HEK293 (cell line): Measurements from ENCODE around the gene BTD.

Experiments
- CTCF ChIA-PET: fragments of 350-600 bp; formaldehyde crosslinking; extraction: SDS; loops from one replicate; lab custom pipeline; 2021; ENCODE audit warnings: antibody characterized with exemption; lab: Yijun Ruan, JAX
- POLR2A ChIA-PET: fragments of 300-600 bp; formaldehyde crosslinking; extraction: SDS; loops from one replicate; lab custom pipeline; 2020; ENCODE audit warnings: antibody characterized with exemption, inconsistent platforms; lab: Yijun Ruan, JAX
- H3K27ac ChIP-seq: fragments of 200-500 bp; sonication (Bioruptor generic); 2 replicates; pipeline ENCODE4 v1.5.1; 2014; ENCODE audit warnings: low read depth, low read length, control low read depth, inconsistent platforms; ENCODE audit errors: extremely low read depth
- H3K36me3 ChIP-seq, 2 experiments: fragments of 200-500 bp in 1 of 2; sonication (Bioruptor generic) in 1 of 2; 1 replicate in 1 of 2; 2 replicates in 1 of 2; pipeline ENCODE4 v1.5.1; 2014 to 2017; ENCODE audit warnings: inconsistent platforms in 2 of 2, low read length in 2 of 2; ENCODE audit not compliant: control insufficient read depth in 2 of 2, insufficient read depth in 1 of 2
- H3K4me1 ChIP-seq: fragments of 200-500 bp; sonication (Bioruptor generic); 2 replicates; pipeline ENCODE4 v1.5.1; 2014; ENCODE audit warnings: mild to moderate bottlenecking, low read length, inconsistent platforms; ENCODE audit not compliant: control insufficient read depth, insufficient read depth
- H3K4me3 ChIP-seq: 2 replicates; pipeline ENCODE4 v1.5.1; 2011; ENCODE audit warnings: low read depth, mild to moderate bottlenecking, control low read depth, low read length, moderate library complexity
- H3K9me3 ChIP-seq: fragments of 200-500 bp; sonication (Bioruptor generic); 2 replicates; pipeline ENCODE4 v1.5.1; 2014; ENCODE audit warnings: low read depth, low read length, inconsistent platforms; ENCODE audit not compliant: control insufficient read depth, insufficient read depth
- AEBP2 ChIP-seq: fragments of 450-650 bp; formaldehyde crosslinking; IDR thresholded peaks from 2 replicates; pipeline ENCODE4 v1.5.1; 2016; ENCODE audit warnings: missing biosample characterization, missing genetic modification characterization, borderline replicate concordance
- PRDM4 ChIP-seq: fragments of 450-650 bp; formaldehyde crosslinking; IDR thresholded peaks from 2 replicates; pipeline ENCODE4 v1.5.1; 2017; ENCODE audit warnings: missing biosample characterization, missing genetic modification characterization
- REST ChIP-seq: fragments of 450-650 bp; formaldehyde crosslinking; IDR thresholded peaks from 2 replicates; pipeline ENCODE4 v1.5.1; 2016; ENCODE audit warnings: missing biosample characterization, missing genetic modification characterization
- SETDB1 ChIP-seq: IDR thresholded peaks from one replicate; pipeline ENCODE4 v1.6.1; 2017; ENCODE audit warnings: mild to moderate bottlenecking, low read length, moderate library complexity, mixed read lengths; ENCODE audit not compliant: insufficient read length
- WT1 ChIP-seq: fragments of 450-650 bp; formaldehyde crosslinking; IDR thresholded peaks from 2 replicates; pipeline ENCODE4 v1.5.1; 2016; ENCODE audit warnings: missing biosample characterization, missing genetic modification characterization
- ZBTB6 ChIP-seq: fragments of 450-650 bp; formaldehyde crosslinking; IDR thresholded peaks from 2 replicates; pipeline ENCODE4 v1.5.1; 2017; ENCODE audit warnings: missing biosample characterization, missing genetic modification characterization
- ZFHX2 ChIP-seq: fragments of 450-650 bp; formaldehyde crosslinking; conservative IDR thresholded peaks from 2 replicates; pipeline ENCODE4 v1.5.1; 2016; ENCODE audit warnings: missing biosample characterization, missing genetic modification characterization
- ZNF19 ChIP-seq: fragments of 450-650 bp; formaldehyde crosslinking; IDR thresholded peaks from 2 replicates; pipeline ENCODE4; 2016; ENCODE audit warnings: missing biosample characterization, missing genetic modification characterization, low read depth
- ZNF221 ChIP-seq: fragments of 450-650 bp; formaldehyde crosslinking; IDR thresholded peaks from 2 replicates; pipeline ENCODE4 v1.5.1; 2017; ENCODE audit warnings: missing biosample characterization, missing genetic modification characterization, borderline replicate concordance
- ZNF266 ChIP-seq: fragments of 450-650 bp; formaldehyde crosslinking; IDR thresholded peaks from 2 replicates; pipeline ENCODE4 v1.5.1; 2016; ENCODE audit warnings: missing biosample characterization, missing genetic modification characterization, low read depth
- ZNF341 ChIP-seq: fragments of 450-650 bp; formaldehyde crosslinking; IDR thresholded peaks from 2 replicates; pipeline ENCODE4; 2016; ENCODE audit warnings: low read depth, missing biosample characterization, missing genetic modification characterization
- ZNF350 ChIP-seq: fragments of 450-650 bp; formaldehyde crosslinking; IDR thresholded peaks from 2 replicates; pipeline ENCODE4 v1.5.0; 2017; ENCODE audit warnings: missing biosample characterization, mild to moderate bottlenecking, missing genetic modification characterization
- ZNF37A ChIP-seq: fragments of 450-650 bp; IDR thresholded peaks from 2 replicates; pipeline ENCODE4 v1.5.1; 2018; ENCODE audit warnings: missing biosample characterization, missing genetic modification characterization
- ZNF560 ChIP-seq: fragments of 450-650 bp; formaldehyde crosslinking; IDR thresholded peaks from 2 replicates; pipeline ENCODE4 v1.5.1; 2017; ENCODE audit warnings: missing biosample characterization, missing genetic modification characterization, borderline replicate concordance
- ZNF843 ChIP-seq: fragments of 450-650 bp; formaldehyde crosslinking; IDR thresholded peaks from 2 replicates; pipeline ENCODE4 v1.5.1; 2016; ENCODE audit warnings: missing biosample characterization, missing genetic modification characterization
- ZSCAN18 ChIP-seq: fragments of 450-650 bp; formaldehyde crosslinking; IDR thresholded peaks from 2 replicates; pipeline ENCODE4 v1.5.1; 2016; ENCODE audit warnings: missing biosample characterization, missing genetic modification characterization
- ZSCAN23 ChIP-seq: fragments of 450-650 bp; formaldehyde crosslinking; IDR thresholded peaks from 2 replicates; pipeline ENCODE4 v1.5.1; 2016; ENCODE audit warnings: missing biosample characterization, missing genetic modification characterization
- ZSCAN30 ChIP-seq: fragments of 450-650 bp; IDR thresholded peaks from 2 replicates; pipeline ENCODE4 v1.5.1; 2018; ENCODE audit warnings: missing biosample characterization, mild to moderate bottlenecking, missing genetic modification characterization, moderate library complexity
- ZSCAN5A ChIP-seq: fragments of 450-650 bp; formaldehyde crosslinking; IDR thresholded peaks from 2 replicates; pipeline ENCODE4 v1.5.1; 2016; ENCODE audit warnings: missing biosample characterization, missing genetic modification characterization

The BTD gene

GRCh38 chr3:15656342-15656741 lies 54.8 kb downstream of the BTD start (continued):
- TF ChIP-seq PRDM4 (tag by site-specific recombination), result no peak
- TF ChIP-seq, all 188 proteins: peak for 1

GRCh38 chr3:15657016-15657415 lies 55.5 kb downstream of the BTD start:
- no peaks in the 10 kb centered on the region for H3K36me3 ChIP-seq
- H3K4me3 ChIP-seq, result no peak overlapping the region
- POLR2A ChIA-PET, result no interaction called here
- CTCF ChIA-PET, result no interaction called here
- no peak overlapping the region for H3K27ac ChIP-seq
- H3K9me3 ChIP-seq, result no peaks in the 10 kb centered on the region
- H3K4me1 ChIP-seq, result no peaks in the 10 kb centered on the region
- TF ChIP-seq ZNF341 (no peak), ZNF350 (tag by site-specific recombination) (no peak), ZSCAN5A (tag by site-specific recombination) (no peak), ZNF221 (tag by site-specific recombination) (no peak), ZNF19 (tag by site-specific recombination) (no peak), AEBP2 (tag by site-specific recombination) (no peak), ZNF560 (no peak), ZSCAN30 (tag by site-specific recombination) (no peak), ZFHX2 (tag by site-specific recombination) (no peak), WT1 (tag by site-specific recombination) (no peak), REST (no peak), ZNF266 (tag by site-specific recombination) (no peak), ZNF37A (no peak), ZNF843 (tag by site-specific recombination) (no peak), ZBTB6 (tag by site-specific recombination) (no peak), SETDB1 (no peak), ZSCAN23 (tag by site-specific recombination) (no peak), ZSCAN18 (tag by site-specific recombination) (no peak)
